Stimulated activated CD8-positive, alpha-beta memory T cell treated with anti-CD3 and anti-CD28 coated beads, Interleukin-12 subunit alpha, Interleukin-12 subunit beta, amount 100 ng/mL, for 1 hour (primary cell): Measurements from ENCODE around the gene PHKA2.

Experiments used
- DNase-seq: peaks from one replicate; pipeline ENCODE4 v3.0.0-alpha.2; 2020; ENCODE audit warnings: low read depth

PHKA2 gene

GRCh38 chrX:18931972-18932371, 51.9 kb downstream of the PHKA2 start:
- DNase-seq, result no peak

DNA sequence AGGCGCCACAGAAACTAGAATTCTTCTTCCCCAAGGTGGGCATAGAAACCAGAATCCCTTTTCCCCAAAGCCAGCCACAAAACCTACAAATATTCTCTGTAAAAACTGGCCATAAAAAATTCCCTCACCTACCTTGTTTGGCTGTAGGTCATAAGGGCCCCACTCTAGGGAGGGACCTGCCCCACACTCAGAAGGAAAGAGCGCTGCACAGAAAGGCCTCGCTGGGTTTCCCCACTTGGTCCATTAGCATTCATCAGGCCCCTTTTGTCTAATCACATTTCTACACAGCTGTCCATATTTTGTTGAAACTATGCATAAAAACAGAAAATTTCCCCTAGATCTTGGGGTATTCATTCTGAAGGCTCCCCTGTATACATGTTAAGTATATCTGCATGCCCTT, 54.1 kb downstream of the PHKA2 start:
- DNase-seq, result no peak

DNA sequence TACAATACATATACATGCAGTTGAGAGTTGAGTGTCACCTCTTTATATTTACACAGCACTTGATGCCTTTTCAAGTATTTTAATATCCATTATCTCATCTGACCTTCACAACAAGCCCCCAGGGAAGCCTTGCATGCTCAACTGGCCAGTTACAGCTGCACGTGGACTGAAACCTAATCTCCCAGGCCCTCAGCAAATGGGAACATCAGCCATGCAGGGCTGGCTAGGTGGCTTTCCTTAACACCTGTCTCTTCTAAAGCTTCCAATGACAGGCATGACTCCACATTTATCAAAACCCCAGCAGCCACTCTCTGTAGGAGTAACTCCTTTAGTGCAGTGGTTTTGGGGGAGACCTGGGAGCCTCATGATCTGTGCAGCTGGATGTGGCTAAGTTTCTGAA, 56.4 kb downstream of the PHKA2 start:
- no peak for DNase-seq

DNA sequence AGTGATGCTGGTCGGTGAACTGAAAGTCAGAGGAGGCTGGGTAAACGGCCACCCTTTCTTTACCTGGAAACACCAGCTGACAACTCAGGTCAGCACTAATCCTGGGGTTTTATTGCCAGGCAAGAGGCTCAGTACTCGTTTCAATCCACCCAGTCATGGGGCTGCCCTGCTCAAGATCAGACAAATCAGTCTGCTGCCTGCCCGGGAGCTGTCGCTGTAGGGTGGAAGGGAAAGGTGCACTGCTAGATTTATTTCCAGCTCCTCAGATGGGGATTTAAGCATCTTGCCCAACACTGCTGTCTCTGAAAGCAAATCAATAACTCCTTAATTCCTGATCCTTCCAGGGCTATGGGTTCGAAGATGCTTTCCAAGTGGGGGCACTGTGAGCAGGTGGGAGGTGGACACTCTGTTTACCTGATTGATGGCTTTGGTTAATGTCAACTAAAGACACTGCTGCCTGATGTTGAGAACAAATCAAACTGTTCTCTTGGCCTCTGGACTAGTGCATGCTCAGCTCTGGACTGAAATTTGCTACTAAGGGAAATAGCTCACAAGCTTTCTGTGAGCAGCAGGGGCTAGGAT, 59.3 kb downstream of the PHKA2 start:
- no peak for DNase-seq

GRCh38 chrX:18920566-18920965, 63.3 kb downstream of the PHKA2 start:
- DNase-seq, result no peak

DNA sequence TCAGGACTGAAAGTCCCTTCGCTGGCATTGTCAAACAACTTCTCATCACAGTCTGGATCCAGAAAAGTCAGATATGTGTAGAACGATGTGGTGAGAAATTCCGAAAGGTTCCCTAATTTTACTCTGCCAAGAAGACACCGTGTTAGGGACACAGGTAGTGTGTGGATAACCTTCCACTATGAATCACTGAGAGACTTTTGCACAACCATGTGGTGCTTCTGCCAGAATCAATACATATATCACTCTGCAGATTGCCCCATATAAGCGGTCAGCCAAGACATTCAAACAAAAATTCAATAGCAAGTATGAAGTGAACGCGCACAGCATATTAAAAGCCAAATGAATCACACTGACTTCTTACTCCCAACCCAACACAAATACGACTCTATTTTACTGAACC, 63.8 kb downstream of the PHKA2 start:
- no peak for DNase-seq

DNA sequence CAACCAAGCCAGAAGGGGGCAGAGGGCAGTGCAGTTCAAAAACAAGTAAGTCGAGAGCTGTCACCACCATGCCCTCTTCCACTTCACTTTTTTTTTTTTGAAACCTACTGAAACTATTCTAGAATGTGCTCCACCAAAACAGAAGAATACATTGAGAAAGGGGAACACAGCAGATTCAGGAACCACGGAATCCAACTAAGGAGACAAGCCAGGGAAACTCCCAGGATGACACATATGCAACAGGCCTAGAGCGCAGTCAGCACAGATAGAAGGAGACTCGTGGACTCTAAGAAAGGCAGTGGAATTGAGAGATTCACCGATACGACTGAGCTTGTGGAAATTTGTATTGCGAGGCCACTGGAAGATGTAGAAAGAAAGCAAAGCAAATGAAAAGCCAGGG, 66.1 kb downstream of the PHKA2 start:
- no peak for DNase-seq

- DNase-seq, result no peak
These were observed 77.6 kb downstream of the PHKA2 start for GRCh38 chrX:18906286-18906685.

GRCh38 chrX:18900401-18900976, 83.4 kb downstream of the PHKA2 start:
- DNase-seq, result no peak

- DNase-seq, result no peak
These were observed 84.0 kb downstream of the PHKA2 start for GRCh38 chrX:18899796-18900380.

DNA sequence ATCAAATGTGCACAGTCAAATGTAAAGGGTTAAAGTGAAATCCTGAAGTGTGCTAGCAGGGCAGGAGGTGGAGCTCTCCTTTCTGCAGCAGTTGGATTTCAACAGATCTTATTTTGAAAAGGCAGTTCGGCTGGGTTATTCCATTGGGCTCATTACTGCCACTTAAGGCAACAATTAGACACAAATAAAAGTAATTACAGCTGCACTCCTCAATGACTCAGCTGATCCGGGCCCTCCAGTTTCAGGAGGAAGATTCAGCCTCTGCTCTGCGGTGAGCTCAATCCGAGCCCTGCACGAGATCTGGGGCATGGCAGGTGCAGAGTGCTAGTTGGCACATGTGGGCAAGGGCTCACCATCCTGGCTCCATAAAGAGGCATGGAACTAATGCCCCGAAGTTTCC, 85.4 kb downstream of the PHKA2 start:
- DNase-seq, result no peak

DNA sequence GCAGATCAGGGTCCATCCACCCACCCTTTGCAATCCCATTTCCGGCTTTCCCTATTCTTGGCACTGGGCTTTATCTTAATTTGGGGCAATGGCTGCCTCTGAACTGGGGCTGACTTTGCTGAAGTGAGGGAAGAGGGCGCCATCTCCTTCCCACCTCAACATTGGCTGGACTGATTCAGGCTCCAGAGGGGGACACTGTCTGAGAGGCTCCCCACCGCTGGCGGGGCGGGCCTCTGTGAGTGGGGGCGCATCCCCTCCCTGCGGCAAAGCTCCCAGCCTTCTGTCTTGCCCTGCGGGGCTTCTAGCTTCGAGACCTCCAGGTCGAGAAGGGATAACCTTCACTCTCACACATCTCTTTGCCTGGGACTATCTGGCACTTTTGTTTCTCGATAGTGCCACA, 85.8 kb downstream of the PHKA2 start:
- no peak for DNase-seq

GRCh38 chrX:18897611-18898010, 86.3 kb downstream of the PHKA2 start:
- no peak for DNase-seq

DNA sequence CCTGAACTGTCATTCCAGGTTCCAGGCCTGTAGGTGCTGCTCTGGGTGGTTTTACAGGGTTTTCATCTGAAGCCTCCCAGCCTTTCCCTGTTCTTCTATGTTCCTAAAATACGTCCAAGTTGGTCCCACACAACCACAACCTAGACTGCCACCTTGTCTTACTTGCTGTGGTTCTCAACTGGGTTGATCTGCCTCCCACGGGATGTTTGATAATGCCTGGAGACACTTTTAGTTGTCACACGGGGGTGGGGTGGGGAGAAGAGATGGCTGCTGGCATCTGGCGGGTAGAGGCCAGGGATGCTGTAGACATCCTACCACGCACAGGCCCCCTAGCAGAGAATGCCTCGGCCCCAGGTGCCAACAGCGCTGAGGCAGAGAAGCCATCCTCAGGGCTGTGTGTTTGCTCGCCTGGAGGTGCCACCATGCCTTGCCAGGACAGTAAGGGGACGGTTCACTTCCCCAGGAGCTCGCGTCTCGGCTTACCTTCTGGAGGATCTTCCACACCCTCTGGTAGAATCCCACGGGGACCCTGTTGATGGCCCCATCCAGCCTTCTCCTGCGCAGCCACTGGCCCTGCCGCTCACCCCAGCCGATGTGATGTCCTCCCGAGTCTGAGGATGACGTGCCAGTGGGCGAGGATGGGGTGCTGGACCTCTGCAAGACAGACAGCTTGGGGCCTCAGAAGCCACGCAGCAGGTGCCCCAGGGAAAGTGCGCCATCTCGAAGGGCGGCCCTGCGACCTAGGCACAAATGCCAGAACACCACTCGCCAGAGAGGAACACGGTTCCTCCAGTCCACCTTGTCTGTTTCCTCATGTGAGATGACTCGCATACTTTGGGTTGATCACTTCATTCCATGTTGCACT, 87.0 kb downstream of the PHKA2 start:
- DNase-seq, result no peak

GRCh38 chrX:18895189-18895951, 88.5 kb downstream of the PHKA2 start:
- no peak for DNase-seq

DNA sequence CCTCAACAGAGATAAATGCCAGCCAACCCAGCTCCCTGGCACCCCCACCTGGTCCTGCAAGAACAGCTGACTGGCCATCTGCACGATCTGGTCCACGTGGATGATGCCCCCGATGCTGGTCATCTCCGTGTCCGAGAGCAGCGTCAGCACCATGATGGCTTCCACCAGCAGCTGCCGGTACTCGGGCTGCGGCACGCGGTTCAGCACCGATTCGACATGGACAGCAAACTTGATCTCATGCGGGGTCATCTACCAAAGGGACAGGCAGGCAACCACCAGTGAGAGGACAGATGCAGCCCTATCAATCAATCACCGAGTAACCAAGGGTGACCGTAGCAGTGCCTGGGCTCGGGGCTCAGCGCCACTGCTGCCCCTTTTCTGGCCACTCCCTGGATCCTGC, 89.8 kb downstream of the PHKA2 start:
- DNase-seq, result no peak

GRCh38 chrX:18893536-18893935, 90.4 kb downstream of the PHKA2 start:
- no peak for DNase-seq

- DNase-seq, result no peak
These were observed 91.0 kb downstream of the PHKA2 start for GRCh38 chrX:18892899-18893298.

GRCh38 chrX:18891548-18891945, 92.4 kb downstream of the PHKA2 start:
- no peak for DNase-seq

DNA sequence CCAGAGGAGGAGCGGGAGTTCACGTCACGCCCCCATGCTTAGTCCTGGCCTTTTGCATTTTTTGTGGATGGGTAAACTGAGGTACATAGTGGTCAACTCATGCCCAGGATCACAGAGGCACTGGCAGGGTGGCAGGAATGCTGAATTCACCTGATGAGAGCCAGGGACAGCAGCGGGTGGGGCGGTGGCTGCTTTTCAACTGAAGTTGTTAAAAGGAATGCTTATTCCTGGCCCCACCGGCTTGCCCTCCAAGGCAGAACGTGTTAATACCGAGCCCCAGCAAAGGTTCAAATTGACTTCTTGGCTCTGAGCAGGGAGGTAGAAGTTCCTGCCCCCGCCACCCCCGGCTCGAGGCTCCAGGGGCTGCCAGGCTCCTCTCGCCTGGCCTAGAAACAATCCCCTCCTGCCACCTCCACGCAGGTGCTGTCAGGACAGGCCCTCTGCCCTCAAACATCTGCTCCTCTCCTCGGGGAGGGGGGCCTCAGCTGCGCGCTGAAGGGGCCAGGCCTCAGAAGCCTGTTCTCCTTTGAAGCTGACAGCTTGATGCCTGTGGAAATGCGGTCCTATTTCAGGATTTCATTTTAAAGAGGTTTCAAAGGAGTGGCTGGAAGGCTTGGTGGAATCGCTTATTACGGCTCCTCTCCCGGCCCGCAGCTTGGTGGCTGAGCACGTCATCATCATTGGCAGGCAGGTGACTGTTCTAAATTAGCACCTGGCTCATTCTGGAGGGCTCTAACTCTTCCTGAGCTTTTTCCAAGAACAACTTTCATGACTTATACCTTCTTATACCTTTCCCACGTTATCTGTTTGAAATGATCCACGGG, 93.0 kb downstream of the PHKA2 start:
- DNase-seq, result no peak

DNA sequence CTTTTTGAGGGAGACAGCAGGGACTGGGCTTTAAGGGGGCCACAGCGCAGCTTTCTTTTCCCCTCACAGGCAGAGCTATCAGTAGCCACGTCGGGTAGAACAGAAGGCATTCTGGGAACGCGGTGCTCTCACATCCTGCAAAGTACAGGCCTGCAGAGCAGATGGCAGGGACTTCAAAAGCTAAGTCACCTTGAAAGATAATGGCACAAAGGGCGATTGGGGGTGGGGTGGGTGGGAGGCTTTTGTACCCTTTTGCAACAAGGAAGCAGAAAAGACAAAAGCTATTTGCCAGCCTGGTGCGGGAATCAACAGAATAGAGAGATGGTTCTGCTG, 93.9 kb downstream of the PHKA2 start:
- no peak for DNase-seq
